ENCODE data around the gene ANXA8. TPM values are rescaled to one million over a fixed set of nuclear protein-coding genes. Genes with fewer than 3 reads are reported as not detected.
"Not testable (repeated sequence)": the region's sequence is repeated elsewhere in the genome, so short reads cannot be mapped to it uniquely, and the experiment has no call there.

The ANXA8 gene
- total RNA-seq, 2 donors from 2014 or later = 10.3 to 39.8 TPM

DNA sequence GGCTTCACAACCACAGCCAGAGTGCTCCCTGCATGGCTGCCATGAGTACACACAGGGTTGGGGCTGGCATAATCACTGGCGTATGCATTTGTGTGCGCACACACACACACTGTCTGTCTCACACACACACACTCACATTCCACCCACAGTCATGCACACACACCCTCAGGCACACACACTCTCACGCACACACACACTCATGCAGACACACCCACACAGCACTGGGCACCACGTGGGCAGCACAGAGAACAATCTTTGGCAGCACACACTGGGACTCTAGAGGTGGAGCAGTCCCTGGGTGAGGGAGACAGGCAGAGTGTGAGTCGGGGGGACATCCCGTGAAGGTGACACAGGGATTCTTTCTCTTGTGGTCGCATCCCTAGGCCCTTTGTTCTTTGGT lies 10.4 kb downstream of the ANXA8 start:
- not testable (repeated sequence) for H3K27me3 ChIP-seq; DNase-seq (ENCODE audit: low spot score); H3K4me3 ChIP-seq; H3K27ac ChIP-seq; H3K9me3 ChIP-seq; H3K4me1 ChIP-seq; H3K36me3 ChIP-seq

DNA sequence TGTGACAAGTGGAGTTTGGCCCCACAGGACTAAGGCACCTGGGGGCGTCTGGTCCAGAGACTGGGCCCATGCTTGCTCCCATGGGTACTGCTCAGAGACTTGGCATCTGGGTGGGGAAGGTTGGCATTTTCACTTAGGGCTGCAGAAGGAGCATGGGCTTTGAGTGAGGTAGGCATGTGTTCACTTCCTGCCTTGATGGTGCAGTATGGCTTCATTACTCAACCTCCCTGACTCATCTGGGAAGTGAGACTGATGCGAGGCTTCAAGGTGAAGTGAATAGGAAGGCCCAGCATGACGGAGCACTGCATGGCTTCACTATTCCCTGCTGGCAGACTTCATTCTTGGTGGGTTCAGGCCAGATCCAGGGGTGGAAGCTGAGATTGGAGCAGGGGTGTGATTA lies 11.3 kb downstream of the ANXA8 start:
- not testable (repeated sequence) for H3K27ac ChIP-seq; H3K27me3 ChIP-seq; H3K36me3 ChIP-seq; DNase-seq (ENCODE audit: low spot score); H3K9me3 ChIP-seq; H3K4me1 ChIP-seq; H3K4me3 ChIP-seq

DNA sequence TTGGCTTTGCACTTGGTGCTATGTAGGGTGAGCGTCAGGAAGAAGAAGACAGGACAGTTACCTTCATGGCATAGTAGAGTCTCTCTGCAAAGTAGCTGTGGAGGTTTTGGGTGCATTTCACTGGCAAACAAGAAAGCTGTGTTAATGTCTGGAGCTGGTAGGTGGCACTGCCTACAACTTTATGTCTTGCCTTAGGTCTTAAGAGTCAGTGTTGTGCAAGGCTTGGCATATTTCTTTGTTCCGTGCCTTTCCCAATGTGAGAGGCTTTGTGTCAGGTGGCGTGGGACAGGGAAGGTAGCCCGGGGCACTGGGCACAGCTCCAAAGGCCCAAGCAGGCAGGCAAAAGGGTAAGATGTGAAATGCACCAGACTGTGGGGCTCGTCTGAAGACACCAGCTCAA lies 11.8 kb downstream of the ANXA8 start:
- not testable (repeated sequence) for H3K27ac ChIP-seq; H3K4me1 ChIP-seq; H3K9me3 ChIP-seq; H3K36me3 ChIP-seq; H3K4me3 ChIP-seq; DNase-seq (ENCODE audit: low spot score); H3K27me3 ChIP-seq

DNA sequence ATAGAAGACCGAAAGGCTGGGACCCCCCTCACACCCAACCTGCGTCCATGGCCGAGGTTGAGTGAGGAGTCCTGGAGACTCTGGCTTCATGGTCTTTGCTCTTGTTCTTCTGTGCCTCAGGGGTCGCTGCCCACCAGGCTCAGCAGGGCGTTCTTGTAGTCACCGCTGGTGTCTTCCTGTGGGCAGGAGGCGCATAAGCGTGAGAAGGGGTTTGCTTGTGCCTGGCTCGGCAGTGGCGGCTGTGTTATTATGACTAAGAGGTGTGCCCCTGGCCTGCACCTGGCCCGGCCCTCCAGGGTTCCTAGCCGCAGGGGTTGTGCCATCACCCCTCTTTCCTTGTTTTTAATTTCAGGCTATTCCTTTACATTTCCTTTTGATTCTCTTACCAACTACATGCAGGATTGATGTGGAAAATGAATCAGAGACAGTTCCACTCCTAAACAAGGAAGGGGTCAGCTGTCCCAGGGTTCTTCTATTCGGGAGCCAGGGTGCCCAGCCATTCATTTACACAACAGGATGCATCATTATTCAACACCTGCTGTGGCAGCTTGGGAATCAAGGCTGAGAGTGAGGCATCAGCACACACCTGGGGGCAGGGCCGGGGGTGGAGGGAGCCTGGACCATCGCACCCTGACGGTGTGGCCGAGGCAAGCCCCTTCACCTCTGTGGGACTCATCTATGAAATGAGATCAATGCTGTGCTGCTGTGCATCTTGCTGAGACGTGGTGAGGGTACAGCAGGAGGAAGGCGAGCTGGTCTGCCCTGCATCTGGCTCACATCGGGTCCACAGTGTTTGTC lies 15.0 kb downstream of the ANXA8 start:
- H3K27me3 ChIP-seq; H3K4me3 ChIP-seq; H3K36me3 ChIP-seq; DNase-seq (ENCODE audit: low spot score); H3K4me1 ChIP-seq; H3K9me3 ChIP-seq; H3K27ac ChIP-seq: not testable (repeated sequence)

DNA sequence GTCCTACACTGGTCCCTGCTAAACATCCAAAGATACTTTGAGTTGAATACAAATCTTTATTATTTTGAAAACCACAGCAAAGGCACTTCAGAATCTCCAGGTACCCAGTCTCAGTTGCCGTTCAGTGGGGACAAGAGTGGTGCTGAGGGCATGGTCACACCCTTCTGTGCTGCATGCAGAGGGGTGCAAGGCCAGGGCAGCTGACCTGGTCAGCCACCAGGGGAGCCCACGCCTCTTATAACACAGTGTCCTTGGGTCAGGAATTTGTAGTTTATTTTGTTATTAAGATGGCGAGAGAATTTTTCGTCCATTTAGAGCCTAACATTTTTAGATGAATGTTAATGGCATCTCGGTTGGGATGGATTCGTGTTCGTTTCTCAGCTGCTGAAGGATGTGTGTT lies 16.0 kb downstream of the ANXA8 start:
- H3K27ac ChIP-seq; DNase-seq (ENCODE audit: low spot score); H3K27me3 ChIP-seq; H3K9me3 ChIP-seq; H3K4me1 ChIP-seq; H3K4me3 ChIP-seq; H3K36me3 ChIP-seq: not testable (repeated sequence)

DNA sequence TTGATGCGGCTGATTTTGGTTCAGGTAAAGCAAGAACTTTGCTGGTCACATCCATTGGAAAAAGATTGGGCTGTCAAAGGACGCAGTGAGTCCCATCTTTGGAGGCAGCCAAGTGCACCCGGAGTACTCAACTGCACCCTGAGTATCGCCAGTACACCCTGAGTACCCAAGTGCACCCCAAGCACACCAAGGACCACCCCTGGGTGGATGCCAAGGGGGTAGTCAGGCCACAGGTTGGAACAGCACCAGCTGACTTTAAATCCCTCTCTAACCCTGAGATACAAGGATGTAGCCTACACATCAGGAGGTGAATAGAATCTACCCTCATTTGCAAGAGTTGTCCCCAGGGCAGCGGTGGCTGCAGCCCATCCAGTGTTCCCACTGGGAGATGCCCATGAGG lies 16.5 kb downstream of the ANXA8 start:
- H3K27ac ChIP-seq; H3K4me3 ChIP-seq; H3K36me3 ChIP-seq; H3K4me1 ChIP-seq; H3K27me3 ChIP-seq; H3K9me3 ChIP-seq; DNase-seq (ENCODE audit: low spot score): not testable (repeated sequence)

DNA sequence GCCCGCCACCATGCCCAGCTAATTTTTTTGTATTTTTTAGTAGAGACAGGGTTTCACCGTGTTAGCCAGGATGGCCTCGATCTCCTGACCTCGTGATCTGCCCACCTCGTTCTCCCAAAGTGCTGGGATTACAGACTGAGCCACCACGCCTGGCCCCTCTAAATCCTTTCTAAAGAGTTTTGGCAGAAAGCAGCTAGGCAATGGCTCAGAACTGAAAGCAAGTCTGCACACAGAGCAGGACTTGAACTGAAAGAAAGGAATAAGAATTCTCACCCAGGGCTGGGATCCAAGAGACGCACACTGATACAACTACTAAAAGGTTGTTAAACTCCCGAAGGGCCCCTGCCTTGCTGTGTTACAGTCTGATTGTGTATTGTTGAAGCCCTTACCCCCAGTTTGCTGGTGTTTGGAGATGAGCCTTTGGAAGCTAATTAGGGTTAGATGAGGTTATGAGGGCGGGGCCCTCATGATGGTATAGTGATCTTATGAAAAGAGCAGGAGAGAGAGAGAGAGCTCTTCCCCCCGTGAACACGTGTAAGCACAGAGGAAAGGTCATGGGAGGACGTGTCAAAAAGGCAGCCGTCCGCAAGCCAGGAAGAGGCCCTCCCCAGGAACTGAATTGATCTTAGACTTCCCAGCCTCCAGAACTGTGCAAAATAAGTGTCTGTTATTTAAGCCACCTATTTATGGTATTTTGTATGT lies 18.5 kb downstream of the ANXA8 start:
- H3K27me3 ChIP-seq = not testable (repeated sequence)

DNA sequence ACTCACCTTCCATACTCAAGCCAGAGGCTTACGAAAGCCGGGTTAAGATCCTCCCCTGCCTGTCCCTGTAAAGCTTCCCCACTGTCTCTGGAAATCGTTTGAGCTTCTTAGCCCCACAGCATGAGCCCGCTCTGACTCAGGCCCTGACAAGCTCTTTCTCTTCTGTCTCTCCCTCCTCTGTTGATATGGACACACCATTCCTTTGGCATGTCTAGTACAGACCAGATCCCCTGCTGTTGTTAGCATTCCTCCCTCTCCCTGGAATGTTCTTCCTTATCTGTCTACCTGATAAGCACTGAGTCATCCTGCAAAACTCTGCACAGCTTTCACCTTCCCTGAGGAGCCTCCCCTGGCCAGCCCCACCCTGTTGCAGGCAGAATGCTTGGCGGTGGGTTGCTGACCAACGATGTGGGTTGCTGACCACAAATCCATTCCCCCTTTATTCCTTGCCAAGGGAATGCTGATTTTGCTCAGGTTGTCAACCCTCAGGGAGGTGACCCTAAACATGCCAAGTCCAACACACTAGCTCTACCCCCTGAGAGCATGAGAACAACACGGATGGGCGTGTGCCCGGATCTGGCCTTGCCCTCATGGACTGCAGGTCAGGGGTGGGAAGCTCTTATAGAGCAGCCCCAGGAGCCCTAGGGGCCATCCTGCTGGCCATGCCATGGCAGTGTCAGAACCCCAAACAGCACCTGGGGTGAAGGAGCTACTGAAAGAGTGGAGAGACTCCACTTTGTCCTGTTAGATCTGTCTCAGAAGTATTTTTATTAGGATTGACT lies 21.1 kb downstream of the ANXA8 start:
- H3K27me3 ChIP-seq; H3K27ac ChIP-seq; H3K4me3 ChIP-seq; H3K4me1 ChIP-seq; DNase-seq (ENCODE audit: low spot score); H3K36me3 ChIP-seq; H3K9me3 ChIP-seq: not testable (repeated sequence)

More for the DNA sequence above, 18.5 kb downstream of the ANXA8 start:
- not testable (repeated sequence) for H3K9me3 ChIP-seq; H3K36me3 ChIP-seq; H3K4me3 ChIP-seq; DNase-seq (ENCODE audit: low spot score); H3K4me1 ChIP-seq; H3K27ac ChIP-seq

DNA sequence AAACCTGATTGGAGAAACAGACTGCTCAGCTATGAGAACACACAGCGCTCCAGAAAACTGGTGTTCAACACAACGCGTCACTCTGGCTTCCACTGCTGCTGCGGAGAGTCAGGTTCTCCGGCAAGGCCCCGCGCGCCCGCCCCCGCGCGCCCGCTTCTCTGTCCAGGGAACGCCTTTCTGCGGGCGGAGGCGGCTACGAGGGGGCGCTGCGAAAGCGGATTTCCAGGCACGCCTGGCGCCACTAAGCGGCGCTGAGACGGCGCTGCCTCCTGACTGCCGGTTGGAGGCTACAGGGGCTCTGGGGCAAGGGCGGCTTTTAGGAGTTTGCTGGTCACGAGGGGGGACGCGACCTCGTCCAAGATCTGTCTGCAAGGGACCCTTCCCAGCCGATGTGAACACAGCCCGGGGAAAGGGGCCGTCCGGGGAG lies 22.6 kb downstream of the ANXA8 start:
- not testable (repeated sequence) for H3K9me3 ChIP-seq, H3K4me1 ChIP-seq, H3K27ac ChIP-seq, H3K27me3 ChIP-seq, H3K36me3 ChIP-seq
- DNase-seq (ENCODE audit: low spot score) = peak; percentile 67
- peak overlapping the region in 1 of 2 donors; percentile 13 for H3K4me3 ChIP-seq
- TF ChIP-seq, protein P1, sequence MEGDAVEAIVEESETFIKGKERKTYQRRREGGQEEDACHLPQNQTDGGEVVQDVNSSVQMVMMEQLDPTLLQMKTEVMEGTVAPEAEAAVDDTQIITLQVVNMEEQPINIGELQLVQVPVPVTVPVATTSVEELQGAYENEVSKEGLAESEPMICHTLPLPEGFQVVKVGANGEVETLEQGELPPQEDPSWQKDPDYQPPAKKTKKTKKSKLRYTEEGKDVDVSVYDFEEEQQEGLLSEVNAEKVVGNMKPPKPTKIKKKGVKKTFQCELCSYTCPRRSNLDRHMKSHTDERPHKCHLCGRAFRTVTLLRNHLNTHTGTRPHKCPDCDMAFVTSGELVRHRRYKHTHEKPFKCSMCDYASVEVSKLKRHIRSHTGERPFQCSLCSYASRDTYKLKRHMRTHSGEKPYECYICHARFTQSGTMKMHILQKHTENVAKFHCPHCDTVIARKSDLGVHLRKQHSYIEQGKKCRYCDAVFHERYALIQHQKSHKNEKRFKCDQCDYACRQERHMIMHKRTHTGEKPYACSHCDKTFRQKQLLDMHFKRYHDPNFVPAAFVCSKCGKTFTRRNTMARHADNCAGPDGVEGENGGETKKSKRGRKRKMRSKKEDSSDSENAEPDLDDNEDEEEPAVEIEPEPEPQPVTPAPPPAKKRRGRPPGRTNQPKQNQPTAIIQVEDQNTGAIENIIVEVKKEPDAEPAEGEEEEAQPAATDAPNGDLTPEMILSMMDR (IDR thresholded peaks at IDR 0.05) = peak in 1 of 2 donors; percentile 54
